WTC11 (cell line): ENCODE results near the gene CPT1B.

Source experiments
- CREB1 ChIP-seq: sonication (generic); formaldehyde crosslinking; IDR thresholded peaks from 2 replicates; pipeline ENCODE4 v1.8.0; 2023; ENCODE audit warnings: mild to moderate bottlenecking, missing genetic modification reagents
- CTCF ChIP-seq: fragments of 200-600 bp; IDR thresholded peaks from 2 replicates; pipeline ENCODE4 v1.8.0; 2022; ENCODE audit warnings: antibody characterized with exemption
- ETV6 ChIP-seq: sonication (generic); formaldehyde crosslinking; IDR thresholded peaks from 2 replicates; pipeline ENCODE4 v1.8.1; 2022; ENCODE audit warnings: mild to moderate bottlenecking, missing genetic modification reagents
- FOXJ3 ChIP-seq: sonication (generic); formaldehyde crosslinking; IDR thresholded peaks from 2 replicates; pipeline ENCODE4 v1.9.0; 2021; ENCODE audit warnings: missing genetic modification reagents, mild to moderate bottlenecking, borderline replicate concordance
- MAX ChIP-seq: sonication (generic); formaldehyde crosslinking; IDR thresholded peaks from 2 replicates; pipeline ENCODE4 v1.8.0; 2022; ENCODE audit warnings: mild to moderate bottlenecking, missing genetic modification reagents
- MLX ChIP-seq: sonication (generic); formaldehyde crosslinking; IDR thresholded peaks from 2 replicates; pipeline ENCODE4 v1.8.1; 2023; ENCODE audit warnings: mild to moderate bottlenecking, missing genetic modification reagents, moderate library complexity
- NR2C2 ChIP-seq: sonication (generic); formaldehyde crosslinking; IDR thresholded peaks from 2 replicates; pipeline ENCODE4 v1.8.0; 2022; ENCODE audit warnings: mild to moderate bottlenecking, missing genetic modification reagents
- STAT6 ChIP-seq: sonication (generic); formaldehyde crosslinking; conservative IDR thresholded peaks from 2 replicates; pipeline ENCODE4 v1.8.1; 2023; ENCODE audit warnings: mild to moderate bottlenecking, low read depth, missing genetic modification reagents, moderate library complexity
- ZBTB21 ChIP-seq: sonication (generic); formaldehyde crosslinking; IDR thresholded peaks from 2 replicates; pipeline ENCODE4 v1.8.1; 2023; ENCODE audit warnings: mild to moderate bottlenecking, missing genetic modification reagents, borderline replicate concordance

DNA sequence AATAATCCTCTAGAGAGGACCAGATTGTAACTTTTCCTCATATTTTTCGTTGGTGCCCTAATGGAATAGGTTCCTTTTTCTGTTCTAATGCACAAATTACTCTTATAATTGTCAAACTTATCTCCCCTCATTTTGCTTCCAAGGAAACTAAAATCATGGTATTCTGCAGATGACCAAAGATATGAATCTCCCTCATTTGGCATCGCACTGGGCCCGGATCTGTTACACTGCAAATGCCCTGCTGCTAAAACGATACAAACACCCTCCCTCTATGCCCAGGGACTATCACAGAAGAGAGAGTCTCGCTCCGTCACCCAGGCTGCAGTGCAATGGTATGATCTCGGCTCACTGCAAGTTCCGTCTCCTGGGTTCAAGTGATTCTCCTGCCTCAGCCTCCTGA is 24.9 kb downstream of the CPT1B start:
- TF ChIP-seq ZBTB21 (CRISPR knock-in tag), result no peak
- no peak for TF ChIP-seq CTCF
- no peak for TF ChIP-seq FOXJ3
- TF ChIP-seq MLX (CRISPR knock-in tag), result no peak
- TF ChIP-seq NR2C2, result no peak
- no peak for TF ChIP-seq STAT6 (CRISPR knock-in tag)
- TF ChIP-seq MAX (CRISPR knock-in tag), result no peak
- TF ChIP-seq ETV6 (CRISPR knock-in tag), result no peak
- TF ChIP-seq CREB1, result no peak
